NCI-H526 treated with DMSO at 0.1 percent for 48 hours (cell line): ENCODE measurements around the gene FOXC2.

ENCODE experiments used
- DNase-seq: peaks from one replicate; lab custom pipeline; 2025; lab: John Stamatoyannopoulos, UW

The FOXC2 gene

DNA sequence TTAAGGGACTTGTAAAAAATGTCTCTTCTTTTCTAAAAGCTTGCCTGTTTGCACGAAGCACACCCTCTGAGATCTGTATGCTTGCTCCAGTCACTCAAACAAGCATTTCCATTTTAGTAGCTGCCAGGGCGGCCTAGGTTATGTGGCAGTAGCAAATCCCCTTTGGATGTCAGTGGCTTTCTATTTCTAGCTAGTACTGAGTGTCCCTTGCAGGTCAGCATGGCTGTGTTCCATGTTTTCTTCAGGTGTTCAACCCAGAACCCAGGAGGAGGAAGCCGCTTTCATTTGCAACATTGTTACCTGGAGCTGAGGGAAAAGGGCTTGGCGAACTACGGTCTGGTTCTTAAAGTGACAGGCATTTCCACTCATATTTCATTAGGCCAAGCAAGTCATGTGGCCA, 48.1 kb downstream of the FOXC2 start:
- no peak for DNase-seq

DNA sequence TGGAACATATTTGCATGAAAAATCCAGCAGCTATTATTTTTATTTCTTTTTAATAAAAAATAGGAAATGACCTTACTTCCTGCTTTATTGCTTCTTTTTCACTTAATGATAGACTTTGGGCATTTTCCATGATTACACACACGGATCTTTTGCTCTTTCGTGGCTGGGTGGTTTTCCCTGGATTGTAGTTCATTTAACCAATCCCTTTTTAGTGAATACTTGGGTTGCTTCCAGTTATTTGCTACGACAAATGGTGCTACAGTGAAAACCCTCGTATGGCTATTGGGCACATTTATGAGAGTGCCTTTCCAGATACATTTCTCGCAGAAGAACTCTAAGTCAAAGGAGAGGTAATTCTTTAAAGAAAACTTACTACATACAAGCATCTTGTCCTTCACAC, 50.3 kb downstream of the FOXC2 start:
- no peak for DNase-seq

DNA sequence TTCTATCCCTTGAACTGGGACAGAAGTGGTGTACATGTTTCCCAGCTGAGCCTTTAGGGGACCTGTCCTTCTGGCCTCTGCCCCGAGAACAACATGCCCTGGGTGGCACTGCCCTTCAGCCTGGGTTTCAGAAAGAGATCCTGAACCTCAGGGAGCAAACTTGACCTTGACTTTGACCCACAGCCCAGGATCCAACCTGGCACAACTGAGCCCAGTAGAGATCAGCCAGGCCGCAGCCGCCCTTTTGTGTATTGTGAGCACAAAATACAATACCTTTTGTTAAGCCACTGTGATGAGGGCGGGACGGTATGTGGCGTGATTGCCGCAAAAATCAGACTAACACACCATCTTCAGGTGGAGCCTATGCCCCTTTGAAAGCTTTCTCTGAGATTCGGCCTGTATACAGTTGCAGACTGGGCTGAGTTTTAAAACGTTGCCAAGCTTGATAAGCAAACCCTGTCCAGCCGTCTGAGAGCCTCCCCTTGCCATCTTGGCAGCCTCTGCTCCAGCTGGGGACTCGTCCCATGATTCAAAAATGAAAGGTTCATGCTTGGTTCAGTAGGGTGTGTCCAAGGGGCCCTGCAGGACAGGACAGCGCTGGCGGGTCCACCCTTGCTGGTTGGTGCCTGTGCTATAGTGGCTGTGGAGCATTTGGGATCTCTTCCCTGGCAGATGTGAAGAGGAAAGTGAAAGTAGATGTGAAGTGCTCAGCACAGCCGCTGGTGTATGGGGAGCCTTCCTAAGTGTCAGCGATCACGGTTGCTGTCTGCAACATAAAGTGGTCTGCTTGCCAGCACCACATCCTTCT, 52.0 kb downstream of the FOXC2 start:
- no peak for DNase-seq
